ENCODE data around the gene CTNND1. TPM values are rescaled to one million over a fixed set of nuclear protein-coding genes. Genes with fewer than 3 reads are reported as not detected.

Gene CTNND1
- total and polyA plus RNA-seq, 2 of the 4 experiments (the other 2 are of a cell fraction): 88.5 to 229 TPM

- H3K56ac ChIP-seq (ENCODE audit: extremely low read depth, insufficient read depth, low read length): no peak overlapping the region
- H3K9me3 ChIP-seq (ENCODE audit: control insufficient read depth, insufficient read depth, low read length): no peaks in the 10 kb centered on the region
- no peak for DNase-seq
- no peak overlapping the region for H2BK15ac ChIP-seq (ENCODE audit: low read depth, low read length)
- no peak overlapping the region for H3K27ac ChIP-seq (ENCODE audit: insufficient read depth, low read length)
- in situ Hi-C loops (cut with MboI; ENCODE audit: low sequenced_read_pairs) (no loop called here), dilution Hi-C loops (cut with HindIII; ENCODE audit: low sequenced_read_pairs, unreplicated experiment) (no loop called here), intact Hi-C loops (cut with micrococcal nuclease) (no loop called here)
- no peak overlapping the region for H3K4ac ChIP-seq (ENCODE audit: low read depth, low read length)
- no peak overlapping the region for H3K4me2 ChIP-seq (ENCODE audit: low read depth, low read length)
- POLR2A ChIA-PET (ENCODE audit: unreplicated experiment): interaction anchor here (0.6 kb wide), 1 partner anchor 26 kb away, joined by 3 read pairs; no protein-coding TSS in a partner anchor
- no peak overlapping the region for H3K4me3 ChIP-seq (ENCODE audit: insufficient read depth, low read depth, low read length)
- no peak overlapping the region for H4K5ac ChIP-seq (ENCODE audit: low read depth, low read length)
- no peak overlapping the region for H3K18ac ChIP-seq (ENCODE audit: low read depth, low read length)
- H2BK5ac ChIP-seq (ENCODE audit: low read depth, low read length, poor library complexity, severe bottlenecking): no peak overlapping the region
- peaks cover 8% of the 10 kb centered on the region for H3K36me3 ChIP-seq (ENCODE audit: control insufficient read depth, insufficient read depth, low read length)
- ATAC-seq (ENCODE audit: low read depth): no peak
- H4K91ac ChIP-seq (ENCODE audit: insufficient read depth, low read depth, low read length): no peak overlapping the region
- no peak overlapping the region for H2BK120ac ChIP-seq (ENCODE audit: low read depth, low read length)
- WGBS, 2 experiments (ENCODE audit: extremely low coverage in 2 of 2, insufficient read length in 1 of 2): no CpG with 5 or more reads among the region's 3 CpGs
- H4K20me1 ChIP-seq (ENCODE audit: insufficient read depth, low read length): 0 out of 2 replicates have a peak, but pooled peaks cover 4% of the 10 kb centered on the region
- H3K27me3 ChIP-seq (ENCODE audit: control insufficient read depth, insufficient read depth, low read length): no peaks in the 10 kb centered on the region
- no peak overlapping the region for H3K9ac ChIP-seq (ENCODE audit: low read depth, low read length)
- no peak overlapping the region for H2AK9ac ChIP-seq (replicated peaks; ENCODE audit: low read depth, low read length, poor library complexity)
- CTCF ChIA-PET: interaction anchor here (1.2 kb wide), 1 partner anchor 21 kb away, joined by 3 read pairs; no protein-coding TSS in a partner anchor
- H3K4me1 ChIP-seq (ENCODE audit: control insufficient read depth, insufficient read depth, low read length): no peaks in the 10 kb centered on the region
- no peak overlapping the region for H3K23ac ChIP-seq (ENCODE audit: low read depth, low read length)
- TF ChIP-seq BHLHE40 (IDR thresholded peaks at IDR 0.05; ENCODE audit: low read depth, low read length): no peak
- no peak for TF ChIP-seq RCOR1 (IDR thresholded peaks at IDR 0.05; ENCODE audit: insufficient replicate concordance, low read length)
- no peak for TF ChIP-seq CTCF (conservative IDR thresholded peaks at IDR 0.05; ENCODE audit: low read depth, low read length)
- no peak for TF ChIP-seq CEBPB (IDR thresholded peaks at IDR 0.05; ENCODE audit: low read depth, low read length)
- no peak for TF ChIP-seq NFE2L2 (IDR thresholded peaks at IDR 0.05; ENCODE audit: low read depth, low read length)
- no peak for TF ChIP-seq ELK1 (IDR thresholded peaks at IDR 0.05; ENCODE audit: borderline replicate concordance, low read depth, low read length)
- no peak for TF ChIP-seq POLR2A (IDR thresholded peaks at IDR 0.05; ENCODE audit: low read depth, low read length)
- no peak for TF ChIP-seq CHD1 (IDR thresholded peaks at IDR 0.05; ENCODE audit: low read depth, low read length)
- H2BK20ac ChIP-seq (ENCODE audit: low read depth, low read length): no peak overlapping the region
- H3K14ac ChIP-seq (replicated peaks; ENCODE audit: low read depth, low read length): no peak overlapping the region
- no peak overlapping the region for H2AK5ac ChIP-seq (ENCODE audit: low read depth, low read length)
- H3K79me1 ChIP-seq (ENCODE audit: low read depth in 1 of 2, low read length in 2 of 2): peaks cover 27 to 37% of the 10 kb centered on the region in 2 experiments
- H3K9me1 ChIP-seq (ENCODE audit: insufficient read depth, low read length): no peaks in the 10 kb centered on the region
- no TSS peak for BruUV-seq (replicated peaks)
- H4K8ac ChIP-seq (ENCODE audit: low read depth in 2 of 2, low read length in 2 of 2): no peak overlapping the region
- no peak overlapping the region for H2AFZ ChIP-seq (replicated peaks; ENCODE audit: low read length, poor library complexity)
Measured at GRCh38 chr11:57735619-57736298, 25.8 kb upstream of the CTNND1 start.

Data from IMR-90 (cell line).